PC-9 (cell line): ENCODE results near the gene CCDC91.

Experiments
- EZH2 ChIP-seq: fragments of 200-600 bp; sonication (generic); IDR thresholded peaks from 2 replicates; pipeline ENCODE4 v1.8.0; 2017; ENCODE audit warnings: antibody characterized with exemption, low read depth
- TF ChIP-seq, protein P1 (sequence below): fragments of 200-600 bp; sonication (generic); conservative IDR thresholded peaks from 2 replicates; pipeline ENCODE4 v1.6.1; 2017; ENCODE audit warnings: mixed run types, antibody characterized with exemption, mild to moderate bottlenecking, moderate library complexity

DNA sequence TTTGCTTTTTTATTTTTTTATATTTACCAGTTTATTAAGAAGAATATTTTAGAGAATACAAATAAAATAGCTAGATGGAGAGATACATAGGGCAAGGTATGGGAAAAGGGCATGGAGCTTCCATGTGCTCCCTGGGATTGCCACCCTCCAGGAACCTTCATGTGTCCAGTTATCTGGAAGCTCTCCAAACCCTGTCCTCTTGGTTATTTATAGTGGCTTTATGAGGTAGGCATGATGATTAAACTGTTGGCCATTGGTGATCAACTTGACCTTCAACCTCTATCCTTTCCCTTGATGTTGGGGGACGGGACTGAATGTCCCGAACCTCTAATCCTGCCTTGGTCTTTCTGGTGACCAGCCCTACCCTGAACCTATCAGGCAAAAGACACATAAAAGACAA, 156.3 kb downstream of the CCDC91 start:
- TF ChIP-seq, protein P1, sequence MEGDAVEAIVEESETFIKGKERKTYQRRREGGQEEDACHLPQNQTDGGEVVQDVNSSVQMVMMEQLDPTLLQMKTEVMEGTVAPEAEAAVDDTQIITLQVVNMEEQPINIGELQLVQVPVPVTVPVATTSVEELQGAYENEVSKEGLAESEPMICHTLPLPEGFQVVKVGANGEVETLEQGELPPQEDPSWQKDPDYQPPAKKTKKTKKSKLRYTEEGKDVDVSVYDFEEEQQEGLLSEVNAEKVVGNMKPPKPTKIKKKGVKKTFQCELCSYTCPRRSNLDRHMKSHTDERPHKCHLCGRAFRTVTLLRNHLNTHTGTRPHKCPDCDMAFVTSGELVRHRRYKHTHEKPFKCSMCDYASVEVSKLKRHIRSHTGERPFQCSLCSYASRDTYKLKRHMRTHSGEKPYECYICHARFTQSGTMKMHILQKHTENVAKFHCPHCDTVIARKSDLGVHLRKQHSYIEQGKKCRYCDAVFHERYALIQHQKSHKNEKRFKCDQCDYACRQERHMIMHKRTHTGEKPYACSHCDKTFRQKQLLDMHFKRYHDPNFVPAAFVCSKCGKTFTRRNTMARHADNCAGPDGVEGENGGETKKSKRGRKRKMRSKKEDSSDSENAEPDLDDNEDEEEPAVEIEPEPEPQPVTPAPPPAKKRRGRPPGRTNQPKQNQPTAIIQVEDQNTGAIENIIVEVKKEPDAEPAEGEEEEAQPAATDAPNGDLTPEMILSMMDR: no peak
- TF ChIP-seq EZH2: no peak
